Measurements from ENCODE around the gene NLRP14.

The NLRP14 gene

GRCh38 chr11:7021318-7021717 is 1.0 kb downstream of the NLRP14 start:
- DNase-seq (ENCODE audit: low read depth) = peak; percentile 12
- H3K4me3 ChIP-seq (ENCODE audit: low read depth, low read length) = peak overlapping the region; percentile 87
- no peak for TF ChIP-seq CTCF (IDR thresholded peaks at IDR 0.05; ENCODE audit: insufficient read depth, low read depth, low read length, missing control alignments)

- no peak overlapping the region for H3K4me3 ChIP-seq (ENCODE audit: low read depth, low read length)
- DNase-seq (ENCODE audit: low read depth) = no peak
- TF ChIP-seq CTCF (IDR thresholded peaks at IDR 0.05; ENCODE audit: insufficient read depth, low read depth, low read length, missing control alignments) = no peak
Observed at GRCh38 chr11:7028141-7028540, 7.9 kb downstream of the NLRP14 start.

- TF ChIP-seq CTCF (IDR thresholded peaks at IDR 0.05; ENCODE audit: insufficient read depth, low read depth, low read length, missing control alignments) = no peak
- DNase-seq (ENCODE audit: low read depth) = no peak
- H3K4me3 ChIP-seq (ENCODE audit: low read depth, low read length) = no peak overlapping the region
Observed at GRCh38 chr11:7030836-7031235, 10.6 kb downstream of the NLRP14 start.

GRCh38 chr11:7031471-7031871 is 11.2 kb downstream of the NLRP14 start:
- H3K4me3 ChIP-seq (ENCODE audit: low read depth, low read length) = no peak overlapping the region
- no peak for DNase-seq (ENCODE audit: low read depth)
- TF ChIP-seq CTCF (IDR thresholded peaks at IDR 0.05; ENCODE audit: insufficient read depth, low read depth, low read length, missing control alignments) = no peak

GRCh38 chr11:7032692-7033091 is 12.4 kb downstream of the NLRP14 start:
- TF ChIP-seq CTCF (IDR thresholded peaks at IDR 0.05; ENCODE audit: insufficient read depth, low read depth, low read length, missing control alignments) = no peak
- no peak overlapping the region for H3K4me3 ChIP-seq (ENCODE audit: low read depth, low read length)
- no peak for DNase-seq (ENCODE audit: low read depth)

- H3K4me3 ChIP-seq (ENCODE audit: low read depth, low read length) = no peak overlapping the region
- no peak for DNase-seq (ENCODE audit: low read depth)
- no peak for TF ChIP-seq CTCF (IDR thresholded peaks at IDR 0.05; ENCODE audit: insufficient read depth, low read depth, low read length, missing control alignments)
Observed at GRCh38 chr11:7034019-7034418, 13.7 kb downstream of the NLRP14 start.

- no peak for DNase-seq (ENCODE audit: low read depth)
- no peak for TF ChIP-seq CTCF (IDR thresholded peaks at IDR 0.05; ENCODE audit: insufficient read depth, low read depth, low read length, missing control alignments)
- H3K4me3 ChIP-seq (ENCODE audit: low read depth, low read length) = no peak overlapping the region
Observed at GRCh38 chr11:7046474-7047175, 26.3 kb downstream of the NLRP14 start.
